IPS DF 6.9 (cell line): Measurements from ENCODE around the gene FAM50A.

Source experiments
- DNase-seq: peaks from one replicate; pipeline ENCODE4 v3.0.0-alpha.2; 2013; ENCODE audit warnings: low read depth, low spot score
- H3K27ac ChIP-seq: one replicate; pipeline ENCODE4 v1.5.1; 2013; ENCODE audit warnings: low read length, control low read depth
- H3K27me3 ChIP-seq: 2 replicates; pipeline ENCODE4 v1.6.1; 2013; ENCODE audit warnings: mild to moderate bottlenecking, low read length; ENCODE audit not compliant: control insufficient read depth, insufficient read depth
- H3K36me3 ChIP-seq: 2 replicates; pipeline ENCODE4 v1.6.1; 2013; ENCODE audit warnings: low read length; ENCODE audit not compliant: control insufficient read depth, insufficient read depth
- H3K4me1 ChIP-seq: 2 replicates; pipeline ENCODE4 v1.6.1; 2013; ENCODE audit warnings: low read length; ENCODE audit not compliant: control insufficient read depth, insufficient read depth
- H3K4me3 ChIP-seq: 2 replicates; pipeline ENCODE4 v1.5.1; 2013; ENCODE audit warnings: mild to moderate bottlenecking, low read length
- H3K9me3 ChIP-seq: 2 replicates; pipeline ENCODE4 v1.6.1; 2013; ENCODE audit warnings: low read length, inconsistent platforms; ENCODE audit not compliant: control insufficient read depth, insufficient read depth
- WGBS: extraction: QIAGEN DNeasy Blood & Tissue Kit; methylation state at CpG from one replicate; pipeline ENCODE4 v1.1.7; 2013; ENCODE audit warnings: mixed read lengths, missing lambda C conversion rate; ENCODE audit not compliant: insufficient read length, insufficient coverage; 5-methylcytosine and 5-hydroxymethylcytosine counted together

Gene FAM50A

GRCh38 chrX:154431341-154431740, 12.6 kb upstream of the FAM50A start:
- Histone ChIP-seq H3K9me3 (no peaks in the 10 kb centered on the region), H3K27ac (no peak overlapping the region), H3K4me3 (no peak overlapping the region), H3K27me3 (no peaks in the 10 kb centered on the region), H3K4me1 (no peaks in the 10 kb centered on the region), H3K36me3 (peaks cover 12% of the 10 kb centered on the region)
- no peak for DNase-seq
- WGBS = no CpG with 5 or more reads among the region's 5 CpGs

GRCh38 chrX:154432210-154432609, 11.7 kb upstream of the FAM50A start:
- Histone ChIP-seq H3K36me3 (peaks cover 12% of the 10 kb centered on the region), H3K4me3 (no peak overlapping the region), H3K4me1 (no peaks in the 10 kb centered on the region), H3K9me3 (no peaks in the 10 kb centered on the region), H3K27ac (no peak overlapping the region), H3K27me3 (no peaks in the 10 kb centered on the region)
- WGBS = no CpG with 5 or more reads among the region's 8 CpGs
- DNase-seq = no peak

- no peak overlapping the region for H3K4me3 ChIP-seq
- peaks cover 12% of the 10 kb centered on the region for H3K36me3 ChIP-seq
- H3K9me3 ChIP-seq = no peaks in the 10 kb centered on the region
- DNase-seq = no peak
- no peaks in the 10 kb centered on the region for H3K27me3 ChIP-seq
- no peaks in the 10 kb centered on the region for H3K4me1 ChIP-seq
- no peak overlapping the region for H3K27ac ChIP-seq
- no CpG with 5 or more reads among the region's 7 CpGs for WGBS
These were observed 10.3 kb upstream of the FAM50A start for GRCh38 chrX:154433605-154434004.

- Histone ChIP-seq H3K9me3 (no peaks in the 10 kb centered on the region), H3K4me1 (no peaks in the 10 kb centered on the region), H3K36me3 (peaks cover 13% of the 10 kb centered on the region), H3K4me3 (no peak overlapping the region), H3K27me3 (no peaks in the 10 kb centered on the region), H3K27ac (no peak overlapping the region)
- no peak for DNase-seq
- no CpG with 5 or more reads among the region's 7 CpGs for WGBS
These were observed 9.4 kb upstream of the FAM50A start for GRCh38 chrX:154434394-154435168.

GRCh38 chrX:154435171-154435733, 8.7 kb upstream of the FAM50A start:
- H3K27ac ChIP-seq = no peak overlapping the region
- H3K9me3 ChIP-seq = no peaks in the 10 kb centered on the region
- no peak for DNase-seq
- H3K4me3 ChIP-seq = no peak overlapping the region
- no CpG with 5 or more reads among the region's 19 CpGs for WGBS
- no peaks in the 10 kb centered on the region for H3K27me3 ChIP-seq
- H3K4me1 ChIP-seq = no peaks in the 10 kb centered on the region
- peaks cover 15% of the 10 kb centered on the region for H3K36me3 ChIP-seq

- no peak for DNase-seq
- no peaks in the 10 kb centered on the region for H3K9me3 ChIP-seq
- H3K4me1 ChIP-seq = no peaks in the 10 kb centered on the region
- no peaks in the 10 kb centered on the region for H3K27me3 ChIP-seq
- H3K4me3 ChIP-seq = peak overlapping the region; percentile 97; the same call in 1 of the 2 replicates
- no CpG with 5 or more reads among the region's 78 CpGs for WGBS
- no peak overlapping the region for H3K27ac ChIP-seq
- H3K36me3 ChIP-seq = peaks cover 20% of the 10 kb centered on the region
These were observed 7.5 kb upstream of the FAM50A start for GRCh38 chrX:154436374-154436982.

- no peaks in the 10 kb centered on the region for H3K27me3 ChIP-seq
- peaks cover 25% of the 10 kb centered on the region for H3K36me3 ChIP-seq
- peak within 1 kb of the TSS; percentile 97; the same call in 1 of the 2 replicates for H3K4me3 ChIP-seq
- H3K27ac ChIP-seq = no peak within 1 kb of the TSS
- H3K4me1 ChIP-seq = no peaks in the 10 kb centered on the region
- no peaks in the 10 kb centered on the region for H3K9me3 ChIP-seq
- no peak for DNase-seq
- WGBS = no CpG with 5 or more reads among the region's 93 CpGs
These were observed 6.8 kb upstream of the FAM50A start, which contains the start of gene GDI1 for GRCh38 chrX:154436983-154437752. TSS of gene GDI1 (plus strand) at chrX:154437154. CDS start at chrX:154437255, 101 bp downstream.

GRCh38 chrX:154437971-154438893, 5.7 kb upstream of the FAM50A start:
- Histone ChIP-seq H3K27me3 (no peaks in the 10 kb centered on the region), H3K27ac (no peak overlapping the region), H3K4me3 (peak overlapping the region; percentile 97; the same call in 1 of the 2 replicates), H3K9me3 (no peaks in the 10 kb centered on the region), H3K36me3 (peaks cover 26% of the 10 kb centered on the region), H3K4me1 (no peaks in the 10 kb centered on the region)
- WGBS = no CpG with 5 or more reads among the region's 28 CpGs
- DNase-seq = no peak

GRCh38 chrX:154439841-154440240, 4.1 kb upstream of the FAM50A start:
- WGBS = no CpG with 5 or more reads among the region's 18 CpGs
- DNase-seq = no peak
- Histone ChIP-seq H3K36me3 (peaks cover 20% of the 10 kb centered on the region), H3K9me3 (no peaks in the 10 kb centered on the region), H3K4me3 (no peak overlapping the region), H3K4me1 (peaks cover 2% of the 10 kb centered on the region; the same call in 1 of the 2 replicates), H3K27me3 (no peaks in the 10 kb centered on the region), H3K27ac (no peak overlapping the region)
